ENCODE data around the gene SLC2A8. TPM values are rescaled to one million over a fixed set of nuclear protein-coding genes. Genes with fewer than 3 reads are reported as not detected.
A peak's percentile ranks its signal among the peaks of the same experiment; 100 is the strongest.

SLC2A8 gene
- total RNA-seq, result 5.9 and 10.2 TPM in 2 replicates

DNA sequence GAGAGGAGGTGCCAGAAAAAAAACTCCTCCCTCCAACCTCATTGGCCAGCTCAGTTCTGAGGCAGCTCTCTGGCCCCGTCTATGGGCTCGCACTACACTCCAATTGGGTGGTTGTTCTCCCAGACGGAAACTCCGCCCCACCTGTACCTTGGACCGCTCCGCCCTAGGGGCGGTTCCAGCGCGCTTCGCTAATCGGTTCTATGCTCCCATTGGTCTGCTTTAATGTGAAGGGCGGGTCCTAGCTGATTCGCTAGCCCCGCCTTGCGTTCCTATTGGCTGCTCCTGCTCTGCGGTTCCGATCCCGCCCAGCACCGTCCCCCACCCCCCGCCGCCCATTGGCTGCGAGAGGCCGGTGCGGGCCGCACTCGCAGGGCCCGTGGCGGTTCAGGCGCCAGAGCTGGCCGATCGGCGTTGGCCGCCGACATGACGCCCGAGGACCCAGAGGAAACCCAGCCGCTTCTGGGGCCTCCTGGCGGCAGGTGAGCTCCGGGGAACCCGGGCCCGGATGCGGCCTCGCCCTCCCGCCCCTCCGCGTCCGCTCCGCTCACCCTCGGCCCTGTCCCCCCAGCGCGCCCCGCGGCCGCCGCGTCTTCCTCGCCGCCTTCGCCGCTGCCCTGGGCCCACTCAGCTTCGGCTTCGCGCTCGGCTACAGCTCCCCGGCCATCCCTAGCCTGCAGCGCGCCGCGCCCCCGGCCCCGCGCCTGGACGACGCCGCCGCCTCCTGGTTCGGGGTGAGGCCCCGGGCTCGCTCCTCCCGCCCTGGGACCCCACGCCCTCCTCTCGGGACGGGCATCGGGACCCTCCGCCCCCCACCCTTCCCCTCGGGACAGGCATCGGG, at the start of gene SLC2A8:
TSS of gene SLC2A8 (plus strand) at position 362 of the 838 bp plus-strand sequence. CDS start at position 424, 62 bp downstream.
- DNase-seq (ENCODE audit: low read depth in 2 of 2), result peak; percentile 99 to 100

DNA sequence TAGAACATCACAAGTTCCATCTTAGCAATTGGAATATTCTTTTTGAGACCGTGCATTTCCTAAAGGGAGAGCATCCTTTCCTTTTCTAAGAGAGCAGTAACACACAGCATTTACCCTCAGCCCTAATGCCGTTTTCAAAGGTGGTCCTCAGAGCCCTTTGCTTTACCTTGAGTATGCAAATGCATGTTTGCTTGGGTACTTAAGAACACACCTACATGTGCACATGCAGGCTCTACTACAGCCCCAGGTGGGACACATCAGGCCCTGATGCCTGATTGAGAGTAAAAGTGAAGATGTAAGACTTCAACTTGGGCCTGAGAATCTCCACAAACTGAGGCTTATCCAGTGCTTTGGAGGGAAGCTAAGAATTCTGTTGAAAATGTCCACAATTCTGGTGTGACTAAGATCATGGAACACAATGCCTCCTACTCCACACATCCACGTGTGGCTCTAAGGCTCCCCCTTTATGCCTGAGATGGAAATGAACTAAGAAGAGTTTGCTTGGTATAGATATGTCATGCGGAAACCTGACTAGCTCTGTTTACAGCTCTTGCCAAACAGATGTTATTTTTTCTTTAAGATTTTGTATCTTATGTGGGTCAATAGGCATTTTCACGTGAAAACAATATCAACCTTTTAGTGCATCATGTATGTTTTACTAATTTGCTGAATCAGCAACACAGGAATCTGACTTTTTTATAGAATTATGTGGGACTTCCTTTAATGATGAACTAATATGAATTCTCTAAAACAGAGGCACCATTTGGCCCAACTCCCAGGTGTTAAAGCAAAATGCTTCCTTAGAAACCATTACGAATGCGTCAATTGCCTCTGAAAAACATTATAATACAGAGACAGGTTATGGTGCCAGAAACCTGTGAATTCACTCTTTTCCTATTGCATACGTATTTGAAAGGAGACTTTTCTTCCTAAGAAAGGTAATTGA, 48.9 kb upstream of the SLC2A8 start:
- peak; percentile 50 to 65 for DNase-seq (ENCODE audit: low read depth in 2 of 2)

- no peak for DNase-seq (ENCODE audit: low read depth in 2 of 2)
Observed at GRCh38 chr9:127349483-127350113, 47.4 kb upstream of the SLC2A8 start.

GRCh38 chr9:127351182-127352166, 45.5 kb upstream of the SLC2A8 start:
- DNase-seq (ENCODE audit: low read depth in 2 of 2), result no peak

- DNase-seq (ENCODE audit: low read depth in 2 of 2), result peak in 1 of 2 donors; percentile 31
Observed at GRCh38 chr9:127353882-127354281, 43.1 kb upstream of the SLC2A8 start.

- no peak for DNase-seq (ENCODE audit: low read depth in 2 of 2)
Observed at GRCh38 chr9:127356906-127357305, 40.1 kb upstream of the SLC2A8 start.

DNA sequence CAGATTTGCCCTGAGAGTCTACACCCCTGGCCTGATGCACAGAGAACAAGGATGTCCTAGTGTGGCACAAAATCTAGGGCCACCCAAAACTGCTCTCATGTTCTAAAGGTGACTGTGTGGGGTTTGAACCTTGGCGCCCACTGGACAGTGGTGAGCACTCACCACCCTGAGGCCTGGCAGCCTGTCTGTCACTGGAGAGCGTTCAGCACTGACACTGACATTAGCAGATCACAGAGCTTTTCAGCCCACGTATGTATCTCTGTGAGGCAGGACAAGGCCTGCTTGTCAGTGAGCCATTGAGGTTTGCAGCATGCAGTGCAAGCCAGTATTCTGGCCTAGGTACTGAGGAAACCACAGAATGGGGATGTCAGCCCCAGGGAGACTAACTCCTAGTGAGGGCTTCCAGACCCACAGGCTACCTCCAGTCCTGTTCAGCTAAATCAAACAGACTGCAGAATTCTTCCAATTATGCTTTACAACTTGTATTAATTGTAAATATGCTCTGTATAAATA, 38.9 kb upstream of the SLC2A8 start:
- no peak for DNase-seq (ENCODE audit: low read depth in 2 of 2)

DNA sequence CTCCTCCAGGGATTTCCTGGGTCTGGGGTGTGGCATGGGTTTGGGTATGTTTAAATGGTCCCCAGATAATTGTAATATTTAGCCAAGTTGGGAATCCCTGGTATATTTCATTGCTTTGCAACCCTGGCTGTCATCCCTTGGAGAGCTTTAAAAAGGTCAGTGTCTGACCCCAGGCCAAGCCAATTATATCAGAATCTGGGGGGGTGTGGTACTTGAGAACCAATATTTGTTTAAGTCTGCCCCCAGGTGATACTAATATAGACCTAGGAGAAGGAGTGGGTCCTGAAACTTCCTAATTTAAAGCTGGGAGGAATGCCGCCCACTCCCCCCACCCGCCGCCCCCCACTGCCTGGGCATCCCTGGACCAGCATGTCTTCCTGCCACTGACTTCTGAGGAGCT, 38.2 kb upstream of the SLC2A8 start:
- DNase-seq (ENCODE audit: low read depth in 2 of 2), result no peak

- DNase-seq (ENCODE audit: low read depth in 2 of 2), result peak in 1 of 2 donors; percentile 23
Observed at GRCh38 chr9:127360250-127360649, 36.7 kb upstream of the SLC2A8 start.

DNA sequence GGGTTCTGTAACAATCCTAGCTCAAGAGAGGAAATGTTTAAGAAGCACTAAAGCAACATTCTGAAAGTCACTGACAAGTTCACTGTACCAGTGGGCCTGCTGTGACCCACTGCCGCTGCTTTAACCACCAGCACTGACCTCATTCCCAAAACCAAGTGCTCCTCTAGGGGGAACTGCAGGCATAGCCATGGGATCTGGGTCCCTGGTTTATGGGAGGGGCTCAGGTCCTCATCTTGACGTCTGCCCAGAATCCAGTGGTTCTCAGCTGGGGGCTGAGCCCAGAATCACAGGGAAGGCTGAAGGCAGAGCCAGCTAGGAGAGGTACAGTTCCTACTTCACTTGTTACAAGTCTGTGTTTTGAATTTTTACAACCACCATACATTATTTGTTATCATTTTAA, 36.1 kb upstream of the SLC2A8 start:
- DNase-seq (ENCODE audit: low read depth in 2 of 2), result no peak

DNA sequence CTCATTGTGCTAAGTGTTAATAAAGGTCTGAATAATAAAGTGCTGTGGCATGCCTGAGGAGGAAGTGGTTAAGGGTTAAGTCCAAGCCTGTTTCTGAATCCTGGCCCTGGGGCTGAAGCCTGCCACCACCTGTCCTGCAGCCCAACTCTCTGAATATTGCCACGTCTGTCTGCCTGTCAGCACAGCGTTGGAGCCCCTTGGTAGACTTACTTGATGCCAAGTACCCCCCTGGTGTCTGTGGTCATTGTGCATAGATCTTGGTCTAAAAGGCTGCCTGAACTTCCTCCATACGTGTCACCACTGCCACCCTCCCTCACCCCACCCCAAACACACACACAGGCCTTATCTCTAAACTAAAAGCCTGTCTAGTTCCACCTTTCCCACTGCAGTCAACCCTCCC, 35.4 kb upstream of the SLC2A8 start:
- DNase-seq (ENCODE audit: low read depth in 2 of 2), result no peak

DNA sequence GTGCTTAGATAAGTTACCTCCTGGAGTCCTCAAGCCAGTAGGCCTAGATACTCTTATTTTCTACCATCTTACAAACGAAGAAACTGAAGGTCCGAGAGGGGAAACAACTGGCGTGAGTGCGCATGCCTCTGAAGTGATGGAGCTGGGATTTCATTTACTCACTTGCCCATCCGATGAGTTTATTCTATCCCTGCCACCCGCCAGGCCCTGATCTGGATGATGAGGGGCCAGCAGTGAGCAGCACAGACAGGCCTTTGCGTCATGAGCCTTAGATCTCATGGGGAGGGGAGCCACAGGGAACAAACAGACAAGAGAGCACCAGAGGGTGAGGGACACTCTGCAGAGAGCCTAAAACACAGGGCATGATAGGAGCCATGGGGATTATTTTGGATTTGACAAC, 34.1 kb upstream of the SLC2A8 start:
- DNase-seq (ENCODE audit: low read depth in 2 of 2), result no peak

DNA sequence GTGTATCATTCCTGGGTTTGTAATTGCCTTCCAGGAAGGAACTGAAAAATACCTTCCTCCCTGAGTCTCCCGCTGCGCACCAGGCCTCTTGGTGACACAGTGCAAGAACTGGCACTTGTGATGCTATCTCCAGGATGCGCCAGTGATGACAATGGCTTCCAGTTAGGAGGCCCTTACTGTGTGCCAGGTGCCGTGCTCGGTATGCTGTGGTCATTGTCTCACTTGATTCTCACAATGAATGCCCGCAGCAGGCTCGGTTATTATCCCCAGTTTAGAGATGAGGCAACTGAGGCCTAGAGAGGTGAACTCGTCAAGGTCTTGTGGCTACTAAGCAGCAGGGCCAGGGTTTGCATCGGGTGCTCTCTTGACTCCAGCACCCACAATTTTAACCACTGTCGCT, 31.5 kb upstream of the SLC2A8 start:
- DNase-seq (ENCODE audit: low read depth in 2 of 2), result no peak

GRCh38 chr9:127366594-127366993, 30.4 kb upstream of the SLC2A8 start:
- DNase-seq (ENCODE audit: low read depth in 2 of 2), result no peak

DNA sequence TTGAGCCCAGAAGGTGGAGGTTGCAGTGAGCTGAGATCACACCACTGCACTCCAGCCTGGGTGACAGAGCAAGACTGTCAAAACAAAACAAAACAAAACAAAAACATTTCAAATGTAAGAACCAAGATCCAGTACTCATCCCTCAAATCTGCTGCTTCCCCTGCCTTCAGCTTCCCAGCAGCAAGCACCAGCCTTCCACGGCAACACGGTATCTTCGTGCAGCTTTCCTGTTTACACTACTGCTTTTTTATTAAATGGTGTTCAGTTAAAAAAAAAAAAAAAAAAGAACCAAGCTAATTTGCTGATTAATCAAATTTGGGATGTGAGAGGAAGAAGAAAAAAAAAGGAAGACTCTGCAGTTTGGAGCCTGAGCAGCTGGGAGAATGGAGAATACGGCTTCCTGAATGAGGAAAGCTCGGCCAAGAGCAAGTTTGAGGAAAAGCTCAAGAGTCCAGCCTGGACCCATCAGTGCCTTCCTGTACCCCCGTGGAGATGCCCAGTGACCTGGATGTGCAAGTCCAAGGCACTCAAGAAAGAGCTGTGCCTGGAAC, 28.0 kb upstream of the SLC2A8 start:
- no peak for DNase-seq (ENCODE audit: low read depth in 2 of 2)

DNA sequence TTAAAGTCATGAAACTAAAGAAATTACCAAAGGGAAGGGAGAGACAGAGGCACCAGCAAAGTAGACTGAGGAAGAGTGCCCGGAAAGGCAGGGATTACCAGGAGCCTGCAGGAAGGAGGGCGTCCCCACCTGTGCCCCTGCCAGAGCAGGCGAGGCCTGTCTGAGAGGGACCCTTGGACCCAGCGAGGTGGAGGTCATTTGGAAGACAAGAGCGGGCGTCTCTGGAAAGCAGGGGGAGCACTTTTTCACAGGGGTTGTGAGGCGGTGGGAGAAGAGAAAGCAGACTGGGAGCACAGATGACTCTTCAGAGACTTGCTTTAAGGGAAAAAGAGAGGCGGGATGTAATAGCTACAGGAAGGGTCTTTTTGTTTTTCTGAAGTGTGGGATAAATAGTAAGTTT, 27.5 kb upstream of the SLC2A8 start:
- no peak for DNase-seq (ENCODE audit: low read depth in 2 of 2)

DNA sequence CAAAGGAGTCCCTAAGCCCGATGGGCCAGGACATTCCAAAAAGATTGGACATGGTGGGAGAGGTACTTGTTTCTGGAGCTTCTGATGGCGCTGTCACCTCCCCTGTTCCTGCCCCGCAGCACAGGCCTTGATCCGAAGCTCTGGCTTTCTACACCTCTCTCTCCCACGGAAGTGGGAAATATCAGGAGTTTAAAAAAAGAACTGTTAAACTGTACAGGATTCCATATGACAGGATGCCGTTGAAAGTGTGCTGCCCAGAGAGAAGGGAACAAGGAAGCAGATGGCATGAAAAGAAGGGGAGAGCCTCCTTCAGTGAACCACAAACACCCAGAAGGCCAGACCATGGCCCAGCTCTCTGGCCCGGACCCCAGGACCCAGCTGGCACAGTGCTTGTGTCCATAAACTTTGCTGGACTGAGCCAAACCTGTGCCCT, 26.8 kb upstream of the SLC2A8 start:
- DNase-seq (ENCODE audit: low read depth in 2 of 2), result no peak

- DNase-seq (ENCODE audit: low read depth in 2 of 2), result no peak
Observed at GRCh38 chr9:127370672-127371648, 26.0 kb upstream of the SLC2A8 start.

DNA sequence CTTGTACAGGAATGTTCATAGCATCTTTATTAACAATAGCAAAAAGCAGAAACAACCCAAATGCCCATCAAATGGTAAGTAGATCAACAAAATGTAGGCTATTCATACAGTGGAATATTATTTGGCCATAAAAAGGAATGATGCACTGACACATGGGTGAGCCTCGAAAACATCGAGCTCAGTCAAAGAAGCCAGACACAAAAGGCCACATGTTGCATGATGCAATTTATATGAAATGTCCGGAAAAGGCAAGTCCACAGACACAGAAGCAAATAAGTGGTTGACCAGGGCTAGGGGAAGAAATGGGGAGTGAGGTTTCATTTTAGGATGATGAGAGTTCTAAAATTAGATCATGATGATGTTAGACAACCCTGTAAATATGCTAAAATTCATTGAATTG, 16.5 kb upstream of the SLC2A8 start:
- DNase-seq (ENCODE audit: low read depth in 2 of 2), result no peak
